Measurements from ENCODE around the gene RAI1. TPM values are rescaled to one million over a fixed set of nuclear protein-coding genes. Genes with fewer than 3 reads are reported as not detected.
A peak's percentile ranks its signal among the peaks of the same experiment; 100 is the strongest.

Gene RAI1
- total and polyA plus RNA-seq, 2 of the 13 experiments (the other 11 are each of a cell fraction or from before 2014, with no cell fraction given): 3.4 to 5.2 TPM

DNA sequence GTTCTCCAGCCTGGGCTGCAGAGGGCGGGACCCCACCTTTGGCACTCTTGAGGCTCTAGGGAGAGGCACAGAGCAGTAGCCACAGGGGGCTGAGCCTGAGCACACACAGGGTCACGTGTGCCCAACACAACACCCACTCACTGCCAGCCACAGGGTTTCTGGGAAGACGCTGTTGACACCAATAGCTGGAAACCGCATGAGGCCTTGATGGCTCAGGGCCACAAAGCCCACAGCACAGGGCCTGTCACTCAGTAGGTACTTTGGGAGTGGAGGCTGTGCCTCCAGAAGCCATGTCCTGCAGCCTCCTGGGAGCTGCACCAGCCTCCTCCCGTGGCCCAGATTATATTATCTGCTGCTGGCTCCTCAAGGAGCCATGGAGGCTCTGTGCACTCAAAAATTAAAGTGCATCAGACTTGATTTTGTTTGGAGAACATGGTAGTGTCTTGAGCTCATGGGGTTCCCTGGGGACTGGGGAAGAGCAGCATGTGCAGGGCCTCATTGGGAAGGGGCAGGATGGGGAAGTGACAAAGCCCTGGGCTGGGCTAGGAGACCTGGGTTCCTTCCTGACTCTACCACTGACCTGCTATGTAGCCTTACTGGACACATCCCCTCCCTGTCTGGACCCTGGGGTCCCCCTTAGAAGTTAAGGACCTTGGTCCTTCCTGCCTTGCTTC is 168.0 kb downstream of the RAI1 start (continued):
- TF ChIP-seq, protein P1, sequence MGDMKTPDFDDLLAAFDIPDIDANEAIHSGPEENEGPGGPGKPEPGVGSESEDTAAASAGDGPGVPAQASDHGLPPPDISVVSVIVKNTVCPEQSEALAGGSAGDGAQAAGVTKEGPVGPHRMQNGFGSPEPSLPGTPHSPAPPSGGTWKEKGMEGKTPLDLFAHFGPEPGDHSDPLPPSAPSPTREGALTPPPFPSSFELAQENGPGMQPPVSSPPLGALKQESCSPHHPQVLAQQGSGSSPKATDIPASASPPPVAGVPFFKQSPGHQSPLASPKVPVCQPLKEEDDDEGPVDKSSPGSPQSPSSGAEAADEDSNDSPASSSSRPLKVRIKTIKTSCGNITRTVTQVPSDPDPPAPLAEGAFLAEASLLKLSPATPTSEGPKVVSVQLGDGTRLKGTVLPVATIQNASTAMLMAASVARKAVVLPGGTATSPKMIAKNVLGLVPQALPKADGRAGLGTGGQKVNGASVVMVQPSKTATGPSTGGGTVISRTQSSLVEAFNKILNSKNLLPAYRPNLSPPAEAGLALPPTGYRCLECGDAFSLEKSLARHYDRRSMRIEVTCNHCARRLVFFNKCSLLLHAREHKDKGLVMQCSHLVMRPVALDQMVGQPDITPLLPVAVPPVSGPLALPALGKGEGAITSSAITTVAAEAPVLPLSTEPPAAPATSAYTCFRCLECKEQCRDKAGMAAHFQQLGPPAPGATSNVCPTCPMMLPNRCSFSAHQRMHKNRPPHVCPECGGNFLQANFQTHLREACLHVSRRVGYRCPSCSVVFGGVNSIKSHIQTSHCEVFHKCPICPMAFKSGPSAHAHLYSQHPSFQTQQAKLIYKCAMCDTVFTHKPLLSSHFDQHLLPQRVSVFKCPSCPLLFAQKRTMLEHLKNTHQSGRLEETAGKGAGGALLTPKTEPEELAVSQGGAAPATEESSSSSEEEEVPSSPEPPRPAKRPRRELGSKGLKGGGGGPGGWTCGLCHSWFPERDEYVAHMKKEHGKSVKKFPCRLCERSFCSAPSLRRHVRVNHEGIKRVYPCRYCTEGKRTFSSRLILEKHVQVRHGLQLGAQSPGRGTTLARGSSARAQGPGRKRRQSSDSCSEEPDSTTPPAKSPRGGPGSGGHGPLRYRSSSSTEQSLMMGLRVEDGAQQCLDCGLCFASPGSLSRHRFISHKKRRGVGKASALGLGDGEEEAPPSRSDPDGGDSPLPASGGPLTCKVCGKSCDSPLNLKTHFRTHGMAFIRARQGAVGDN (CRISPR knock-in tag; IDR thresholded peaks at IDR 0.05): peak; percentile 69
- peak; percentile 22; the same call in 1 of the 2 replicates for TF ChIP-seq NFYC (CRISPR knock-in tag; IDR thresholded peaks at IDR 0.05)
- TF ChIP-seq ZNF230 (CRISPR knock-in tag; IDR thresholded peaks at IDR 0.05): peak; percentile 40; the same call in 1 of the 2 replicates
- 0 out of 2 replicates have a peak, but pooled peaks have one; percentile 30 for TF ChIP-seq ZNF788 (CRISPR knock-in tag; IDR thresholded peaks at IDR 0.05; ENCODE audit: borderline replicate concordance)
- TF ChIP-seq RAD51 (IDR thresholded peaks at IDR 0.05; ENCODE audit: borderline replicate concordance): peak; percentile 55; the same call in 1 of the 2 replicates
- 0 out of 2 replicates have a peak, but pooled peaks have one; percentile 23 for TF ChIP-seq TGIF2 (CRISPR knock-in tag; IDR thresholded peaks at IDR 0.05)
- TF ChIP-seq, protein P2, sequence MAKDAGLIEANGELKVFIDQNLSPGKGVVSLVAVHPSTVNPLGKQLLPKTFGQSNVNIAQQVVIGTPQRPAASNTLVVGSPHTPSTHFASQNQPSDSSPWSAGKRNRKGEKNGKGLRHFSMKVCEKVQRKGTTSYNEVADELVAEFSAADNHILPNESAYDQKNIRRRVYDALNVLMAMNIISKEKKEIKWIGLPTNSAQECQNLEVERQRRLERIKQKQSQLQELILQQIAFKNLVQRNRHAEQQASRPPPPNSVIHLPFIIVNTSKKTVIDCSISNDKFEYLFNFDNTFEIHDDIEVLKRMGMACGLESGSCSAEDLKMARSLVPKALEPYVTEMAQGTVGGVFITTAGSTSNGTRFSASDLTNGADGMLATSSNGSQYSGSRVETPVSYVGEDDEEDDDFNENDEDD (CRISPR knock-in tag; IDR thresholded peaks at IDR 0.05; ENCODE audit: borderline replicate concordance): peak; percentile 50; the same call in 1 of the 2 replicates
- TF ChIP-seq, protein P3, sequence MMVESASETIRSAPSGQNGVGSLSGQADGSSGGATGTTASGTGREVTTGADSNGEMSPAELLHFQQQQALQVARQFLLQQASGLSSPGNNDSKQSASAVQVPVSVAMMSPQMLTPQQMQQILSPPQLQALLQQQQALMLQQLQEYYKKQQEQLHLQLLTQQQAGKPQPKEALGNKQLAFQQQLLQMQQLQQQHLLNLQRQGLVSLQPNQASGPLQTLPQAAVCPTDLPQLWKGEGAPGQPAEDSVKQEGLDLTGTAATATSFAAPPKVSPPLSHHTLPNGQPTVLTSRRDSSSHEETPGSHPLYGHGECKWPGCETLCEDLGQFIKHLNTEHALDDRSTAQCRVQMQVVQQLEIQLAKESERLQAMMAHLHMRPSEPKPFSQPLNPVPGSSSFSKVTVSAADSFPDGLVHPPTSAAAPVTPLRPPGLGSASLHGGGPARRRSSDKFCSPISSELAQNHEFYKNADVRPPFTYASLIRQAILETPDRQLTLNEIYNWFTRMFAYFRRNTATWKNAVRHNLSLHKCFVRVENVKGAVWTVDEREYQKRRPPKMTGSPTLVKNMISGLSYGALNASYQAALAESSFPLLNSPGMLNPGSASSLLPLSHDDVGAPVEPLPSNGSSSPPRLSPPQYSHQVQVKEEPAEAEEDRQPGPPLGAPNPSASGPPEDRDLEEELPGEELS (CRISPR knock-in tag; IDR thresholded peaks at IDR 0.05): peak; percentile 24; the same call in 1 of the 2 replicates
- no peak for TF ChIP-seq MTF1 (CRISPR knock-in tag; IDR thresholded peaks at IDR 0.05)
- TF ChIP-seq, protein P4, sequence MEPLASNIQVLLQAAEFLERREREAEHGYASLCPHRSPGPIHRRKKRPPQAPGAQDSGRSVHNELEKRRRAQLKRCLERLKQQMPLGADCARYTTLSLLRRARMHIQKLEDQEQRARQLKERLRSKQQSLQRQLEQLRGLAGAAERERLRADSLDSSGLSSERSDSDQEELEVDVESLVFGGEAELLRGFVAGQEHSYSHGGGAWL (CRISPR knock-in tag; IDR thresholded peaks at IDR 0.05): peak; percentile 30; the same call in 1 of the 2 replicates
- TF ChIP-seq PRMT3 (CRISPR knock-in tag; IDR thresholded peaks at IDR 0.05; ENCODE audit: borderline replicate concordance, low read depth): no peak
- peak; percentile 15; the same call in 1 of the 2 replicates for TF ChIP-seq STAG1 (CRISPR knock-in tag; IDR thresholded peaks at IDR 0.05)
- 0 out of 2 replicates have a peak, but pooled peaks have one; percentile 14 for TF ChIP-seq ELF3 (CRISPR knock-in tag; IDR thresholded peaks at IDR 0.05)
- no peak for TF ChIP-seq SKI (IDR thresholded peaks at IDR 0.05; ENCODE audit: partially characterized antibody)
- TF ChIP-seq, protein P5, sequence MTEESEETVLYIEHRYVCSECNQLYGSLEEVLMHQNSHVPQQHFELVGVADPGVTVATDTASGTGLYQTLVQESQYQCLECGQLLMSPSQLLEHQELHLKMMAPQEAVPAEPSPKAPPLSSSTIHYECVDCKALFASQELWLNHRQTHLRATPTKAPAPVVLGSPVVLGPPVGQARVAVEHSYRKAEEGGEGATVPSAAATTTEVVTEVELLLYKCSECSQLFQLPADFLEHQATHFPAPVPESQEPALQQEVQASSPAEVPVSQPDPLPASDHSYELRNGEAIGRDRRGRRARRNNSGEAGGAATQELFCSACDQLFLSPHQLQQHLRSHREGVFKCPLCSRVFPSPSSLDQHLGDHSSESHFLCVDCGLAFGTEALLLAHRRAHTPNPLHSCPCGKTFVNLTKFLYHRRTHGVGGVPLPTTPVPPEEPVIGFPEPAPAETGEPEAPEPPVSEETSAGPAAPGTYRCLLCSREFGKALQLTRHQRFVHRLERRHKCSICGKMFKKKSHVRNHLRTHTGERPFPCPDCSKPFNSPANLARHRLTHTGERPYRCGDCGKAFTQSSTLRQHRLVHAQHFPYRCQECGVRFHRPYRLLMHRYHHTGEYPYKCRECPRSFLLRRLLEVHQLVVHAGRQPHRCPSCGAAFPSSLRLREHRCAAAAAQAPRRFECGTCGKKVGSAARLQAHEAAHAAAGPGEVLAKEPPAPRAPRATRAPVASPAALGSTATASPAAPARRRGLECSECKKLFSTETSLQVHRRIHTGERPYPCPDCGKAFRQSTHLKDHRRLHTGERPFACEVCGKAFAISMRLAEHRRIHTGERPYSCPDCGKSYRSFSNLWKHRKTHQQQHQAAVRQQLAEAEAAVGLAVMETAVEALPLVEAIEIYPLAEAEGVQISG (CRISPR knock-in tag; IDR thresholded peaks at IDR 0.05): peak; percentile 33; the same call in 1 of the 2 replicates
- peak; percentile 63; the same call in 1 of the 2 replicates for TF ChIP-seq MYC (CRISPR knock-in tag; IDR thresholded peaks at IDR 0.05; ENCODE audit: borderline replicate concordance)

Data from HepG2 (cell line).